H1 (cell line): ENCODE measurements around the gene SLFN12. TPM values are rescaled to one million over a fixed set of nuclear protein-coding genes. Genes with fewer than 3 reads are reported as not detected.

Source experiments
- CTCF ChIA-PET: fragments of 300-600 bp; sonication (Branson Sonifier 250); formaldehyde crosslinking; loops from one replicate; lab custom pipeline; 2021; ENCODE audit not compliant: partially characterized antibody; lab: Charles Lee
- POLR2A ChIA-PET: fragments of 300-600 bp; sonication (Branson Sonifier 250); formaldehyde crosslinking; loops from one replicate; lab custom pipeline; 2021; ENCODE audit warnings: inconsistent platforms; ENCODE audit not compliant: partially characterized antibody; lab: Charles Lee
- DNase-seq, 2 experiments: peaks; one replicate each; pipeline versions ENCODE4 v3.0.0 to v3.0.0-alpha.2; 2010 to 2022; ENCODE audit warnings: low spot score in 2 of 2, low read depth in 1 of 2, mixed read lengths in 1 of 2
- FAIRE-seq: peaks from 2 replicates; lab custom pipeline; 2011; peaks lifted over from hg19 to GRCh38; lab: Jason Lieb, UNC
- H2AFZ ChIP-seq: 2 replicates; pipeline ENCODE4 v1.8.1; 2012; ENCODE audit warnings: low read length, inconsistent platforms
- H2AK5ac ChIP-seq: 2 replicates; pipeline ENCODE4 v1.6.1; 2013; ENCODE audit warnings: low read depth, low read length
- H2BK120ac ChIP-seq: replicated peaks from 2 replicates; pipeline ENCODE3; 2013; ENCODE audit warnings: low read depth, low read length, inconsistent platforms
- H2BK12ac ChIP-seq: 2 replicates; pipeline ENCODE4 v1.6.1; 2013; ENCODE audit warnings: low read depth, low read length
- H2BK15ac ChIP-seq: 2 replicates; pipeline ENCODE4 v1.6.1; 2013; ENCODE audit warnings: low read length
- H2BK20ac ChIP-seq: 2 replicates; pipeline ENCODE4 v1.6.1; 2013; ENCODE audit warnings: low read length
- H2BK5ac ChIP-seq: 2 replicates; pipeline ENCODE4 v1.6.1; 2013; ENCODE audit warnings: low read depth, low read length
- H3K14ac ChIP-seq: 2 replicates; pipeline ENCODE4 v1.6.1; 2013; ENCODE audit warnings: inconsistent platforms; ENCODE audit not compliant: insufficient read length
- H3K18ac ChIP-seq: 2 replicates; pipeline ENCODE4 v1.6.1; 2013; ENCODE audit warnings: low read length; ENCODE audit errors: extremely low read depth
- H3K23ac ChIP-seq: 2 replicates; pipeline ENCODE4 v1.6.1; 2013; ENCODE audit warnings: inconsistent platforms; ENCODE audit not compliant: insufficient read length
- H3K23me2 ChIP-seq: 2 replicates; pipeline ENCODE4 v1.6.1; 2013; ENCODE audit warnings: low read depth, low read length
- H3K27ac ChIP-seq: 2 replicates; pipeline ENCODE4 v1.6.1; 2011; ENCODE audit warnings: low read depth, low read length, inconsistent platforms
- H3K27me3 ChIP-seq, 4 experiments: replicated peaks in 1 of 4; 1 replicate in 1 of 4; 2 replicates in 3 of 4; pipeline versions ENCODE4 v1.6.1 to v1.8.1; 2011 to 2013; ENCODE audit warnings: low read length in 3 of 4, mild to moderate bottlenecking in 3 of 4, inconsistent platforms in 2 of 4, mixed read lengths in 2 of 4, moderate library complexity in 1 of 4; ENCODE audit not compliant: control insufficient read depth in 3 of 4, insufficient read depth in 3 of 4; ENCODE audit errors: extremely low read depth in 1 of 4
- H3K36me3 ChIP-seq, 4 experiments: 2 replicates each; pipeline versions ENCODE4 v1.6.1 to v1.8.1; 2011 to 2013; ENCODE audit warnings: mild to moderate bottlenecking in 4 of 4, low read length in 3 of 4, moderate library complexity in 2 of 4, control low read depth in 1 of 4, inconsistent platforms in 1 of 4; ENCODE audit not compliant: insufficient read depth in 4 of 4, control insufficient read depth in 2 of 4
- H3K4ac ChIP-seq: replicated peaks from 2 replicates; pipeline ENCODE3; 2013; ENCODE audit warnings: low read length, low read depth, mixed read lengths, inconsistent platforms; ENCODE audit not compliant: insufficient read length
- H3K4me1 ChIP-seq, 4 experiments: replicated peaks in 1 of 4; 1 replicate in 1 of 4; 2 replicates in 3 of 4; pipeline versions ENCODE4 v1.6.1 to v1.8.1; 2011 to 2013; ENCODE audit warnings: low read length in 3 of 4, inconsistent platforms in 2 of 4, mixed read lengths in 1 of 4; ENCODE audit not compliant: insufficient read depth in 4 of 4, control insufficient read depth in 3 of 4
- H3K4me2 ChIP-seq, 2 experiments: 2 replicates each; pipeline versions ENCODE4 v1.6.1 to v1.8.1; 2011 to 2013; ENCODE audit warnings: low read depth in 2 of 2, low read length in 2 of 2, control low read depth in 1 of 2, inconsistent platforms in 1 of 2, mild to moderate bottlenecking in 1 of 2; ENCODE audit not compliant: insufficient read depth in 1 of 2
- H3K4me3 ChIP-seq, 4 experiments: fragments of 200-600, 300-600 bp in 1 of 4; sonication (generic), shearing (Covaris generic), sonication (Bioruptor Twin) in 1 of 4; 2 replicates each; pipeline versions ENCODE4 v1.5.1 to v1.8.1; 2011 to 2016; ENCODE audit warnings: low read length in 4 of 4, low read depth in 3 of 4, control low read depth in 2 of 4, inconsistent platforms in 2 of 4, mild to moderate bottlenecking in 2 of 4, mixed read lengths in 1 of 4, moderate library complexity in 1 of 4; ENCODE audit not compliant: insufficient read depth in 2 of 4; ENCODE audit errors: extremely low read depth in 1 of 4
- H3K56ac ChIP-seq: replicated peaks from 2 replicates; pipeline ENCODE3; 2013; ENCODE audit warnings: low read depth, mild to moderate bottlenecking, mixed read lengths, low read length, inconsistent platforms; ENCODE audit not compliant: insufficient read length
- H3K79me1 ChIP-seq: 2 replicates; pipeline ENCODE4 v1.6.1; 2013; ENCODE audit warnings: low read depth, low read length, control low read depth
- H3K79me2 ChIP-seq, 2 experiments: 2 replicates each; pipeline versions ENCODE4 v1.6.1 to v1.8.1; 2012 to 2013; ENCODE audit warnings: low read length in 2 of 2, mild to moderate bottlenecking in 2 of 2, inconsistent platforms in 1 of 2; ENCODE audit not compliant: insufficient read depth in 2 of 2, control insufficient read depth in 1 of 2
- H3K9ac ChIP-seq, 4 experiments: replicated peaks in 1 of 4; 1 replicate in 1 of 4; 2 replicates in 3 of 4; pipeline versions ENCODE4 v1.6.1 to v1.8.1; 2011 to 2013; ENCODE audit warnings: low read depth in 3 of 4, low read length in 3 of 4, control low read depth in 2 of 4, mild to moderate bottlenecking in 2 of 4, moderate library complexity in 2 of 4, inconsistent platforms in 1 of 4; ENCODE audit errors: extremely low read depth in 1 of 4
- H3K9me3 ChIP-seq, 2 experiments: 2 replicates each; pipeline versions ENCODE4 v1.6.1 to v1.8.1; 2012 to 2013; ENCODE audit warnings: mild to moderate bottlenecking in 2 of 2, moderate library complexity in 2 of 2, control low read depth in 1 of 2, inconsistent platforms in 1 of 2, low read depth in 1 of 2, low read length in 1 of 2, mixed read lengths in 1 of 2; ENCODE audit not compliant: insufficient read depth in 2 of 2
- H4K20me1 ChIP-seq, 2 experiments: replicated peaks in 1 of 2; 2 replicates each; pipeline versions ENCODE3 to v1.8.1; 2011 to 2013; ENCODE audit warnings: inconsistent platforms in 2 of 2, low read length in 2 of 2, mild to moderate bottlenecking in 1 of 2; ENCODE audit not compliant: insufficient read depth in 2 of 2, control insufficient read depth in 1 of 2
- H4K5ac ChIP-seq: 2 replicates; pipeline ENCODE4 v1.6.1; 2013; ENCODE audit warnings: low read length, low read depth, mixed read lengths, inconsistent platforms; ENCODE audit not compliant: insufficient read length
- H4K8ac ChIP-seq: 2 replicates; pipeline ENCODE4 v1.8.0; 2013; ENCODE audit warnings: mild to moderate bottlenecking, moderate library complexity, low read length, inconsistent platforms; ENCODE audit not compliant: insufficient read depth; ENCODE audit errors: extremely low read depth
- H4K91ac ChIP-seq: replicated peaks from 2 replicates; pipeline ENCODE3; 2013; ENCODE audit warnings: low read length, mixed read lengths, inconsistent platforms; ENCODE audit not compliant: insufficient read length
- EGR1 ChIP-seq: IDR thresholded peaks from 2 replicates; pipeline ENCODE4 v1.6.1; 2011; ENCODE audit warnings: low read depth, low read length, borderline replicate concordance
- KDM5A ChIP-seq: fragments of 200-600 bp; IDR thresholded peaks from 2 replicates; pipeline ENCODE4 v1.7.1; 2012; ENCODE audit warnings: mild to moderate bottlenecking, low read length, inconsistent platforms, mixed read lengths
- NANOG ChIP-seq: IDR thresholded peaks from 2 replicates; pipeline ENCODE4 v1.6.1; 2011; ENCODE audit warnings: low read length, low read depth, mild to moderate bottlenecking, inconsistent platforms; ENCODE audit not compliant: insufficient read depth, poor library complexity, severe bottlenecking
- RBBP5 ChIP-seq: IDR thresholded peaks from 2 replicates; pipeline ENCODE4 v1.7.1; 2012; ENCODE audit warnings: low read depth, mild to moderate bottlenecking, inconsistent platforms, low read length, moderate library complexity, borderline replicate concordance
- whole genome bisulfite sequencing, 2 experiments: shearing (Covaris generic) in 1 of 2; methylation state at CpG; one replicate each; pipeline versions ENCODE4 v1.1.6 to v1.1.7; 2013 to 2015; ENCODE audit warnings: low lambda C conversion rate in 2 of 2, mixed read lengths in 2 of 2, inconsistent platforms in 1 of 2, low coverage in 1 of 2, missing lambda C conversion rate in 1 of 2; ENCODE audit not compliant: insufficient replicate concordance in 2 of 2, insufficient coverage in 1 of 2, insufficient read length in 1 of 2; ENCODE audit errors: extremely low coverage in 1 of 2, missing lambda C conversion rate in 1 of 2; 5-methylcytosine and 5-hydroxymethylcytosine counted together
- polyA plus RNA-seq, 7 experiments: library from polyadenylated mRNA; depleted of rRNA in 3 of 7; stranded (reverse) in 5 of 7; unstranded in 2 of 7; fragments of >200 nt in 5 of 7; fragments of 200-250 nt in 2 of 7; gene quantifications; 1 replicate in 5 of 7; 2 replicates in 1 of 7; 4 replicates in 1 of 7; pipeline versions ENCODE4 v1.2.1 to v1.2.3, GENCODE V29; 2011 to 2013; ENCODE audit warnings: missing spikeins in 2 of 7, mixed read lengths in 2 of 7
- total RNA-seq: library from RNA; stranded (reverse); fragmentation: NEBNext Ultra II Directional; extraction: Animal tissue kit (Norgen Biotek cat#: 25700); gene quantifications from 2 replicates; pipeline ENCODE4 v1.2.1, GENCODE V29; 2021

Gene SLFN12
- total and polyA plus RNA-seq, 2 of the 8 experiments (the other 6 are each of a cell fraction or from before 2014, with no cell fraction given) = 1.6 to 10.7 TPM

DNA sequence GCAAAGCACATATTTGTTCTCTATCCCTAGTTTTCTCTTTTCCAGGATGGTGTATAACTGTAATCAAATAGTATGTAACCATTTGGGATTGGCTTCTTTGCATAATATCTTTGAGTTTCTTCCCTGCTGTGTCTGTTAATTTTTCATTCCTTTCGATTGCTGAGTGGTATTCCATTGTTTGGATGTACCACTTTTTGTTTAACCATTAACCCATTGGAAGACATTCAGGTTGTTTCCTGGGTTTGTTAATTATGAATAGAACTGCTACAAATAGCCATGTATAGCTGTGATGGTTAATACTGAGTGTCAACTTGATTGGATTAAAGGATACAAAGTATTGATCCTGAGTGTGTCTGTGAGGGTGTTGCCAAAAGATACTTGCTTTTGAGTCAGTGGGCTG lies 20.9 kb upstream of the SLFN12 start:
- H3K14ac ChIP-seq = no peak overlapping the region
- no peak overlapping the region for H3K4me2 ChIP-seq
- H3K4ac ChIP-seq = no peak overlapping the region
- no peak overlapping the region for H3K4me3 ChIP-seq
- DNase-seq = no peak
- peaks cover 0 to 4% (median 0%) of the 10 kb centered on the region in 4 experiments; a peak in 3 of 7 replicates for H3K4me1 ChIP-seq
- H4K20me1 ChIP-seq = peaks cover 0 to 2% of the 10 kb centered on the region in 2 experiments
- no peak overlapping the region for H2BK20ac ChIP-seq
- ChIA-PET CTCF (no interaction called here), POLR2A (no interaction called here)
- no peak overlapping the region for H2BK120ac ChIP-seq
- H3K79me1 ChIP-seq = no peaks in the 10 kb centered on the region
- FAIRE-seq = no peak
- no peak overlapping the region for H3K23ac ChIP-seq
- H3K27ac ChIP-seq = no peak overlapping the region
- no peak overlapping the region for H2AK5ac ChIP-seq
- H3K23me2 ChIP-seq = peaks cover 4% of the 10 kb centered on the region; the same call in 1 of the 2 replicates
- H3K9me3 ChIP-seq = no peaks in the 10 kb centered on the region
- H3K79me2 ChIP-seq = no peaks in the 10 kb centered on the region
- no peak overlapping the region for H3K56ac ChIP-seq
- H4K91ac ChIP-seq = no peak overlapping the region
- H2BK15ac ChIP-seq = no peak overlapping the region
- H3K36me3 ChIP-seq = no peaks in the 10 kb centered on the region
- no peak overlapping the region for H3K9ac ChIP-seq
- no peak overlapping the region for H2BK12ac ChIP-seq
- H2AFZ ChIP-seq = no peak overlapping the region
- H3K27me3 ChIP-seq = peaks cover 8 to 67% (median 39%) of the 10 kb centered on the region in 4 experiments
- WGBS, 2 experiments = 83% methylated on average over 1 of the region's 1 CpG; no CpG with 5 or more reads in 1 of the 2 experiments
- no peak overlapping the region for H3K18ac ChIP-seq
- H2BK5ac ChIP-seq = no peak overlapping the region
- no peak overlapping the region for H4K5ac ChIP-seq
- no peak overlapping the region for H4K8ac ChIP-seq
- TF ChIP-seq RBBP5 = no peak
- no peak for TF ChIP-seq NANOG
- TF ChIP-seq EGR1 = no peak
- TF ChIP-seq KDM5A = no peak
